HAP-1 (cell line): ENCODE data around the gene SPRYD3.
"Not testable (repeated sequence)": the region's sequence is repeated elsewhere in the genome, so short reads cannot be mapped to it uniquely, and the experiment has no call there.

ENCODE experiments used
- DNase-seq, 2 experiments: peaks; one replicate each; pipeline ENCODE4 v3.0.0-alpha.2; 2016 to 2020; ENCODE audit warnings: low spot score in 2 of 2
- H3K27me3 ChIP-seq: fragments of 250-450 bp; sonication (Bioruptor Pico); 2 replicates; pipeline ENCODE4 v1.5.1; 2020; ENCODE audit warnings: low read depth, mild to moderate bottlenecking, moderate library complexity
- H3K36me3 ChIP-seq: fragments of 250-450 bp; sonication (Bioruptor Pico); replicated peaks from 2 replicates; pipeline ENCODE4 v1.5.1; 2020; ENCODE audit warnings: mild to moderate bottlenecking
- H3K4me1 ChIP-seq: fragments of 250-450 bp; sonication (Bioruptor Pico); 2 replicates; pipeline ENCODE4 v1.5.1; 2020; ENCODE audit warnings: mild to moderate bottlenecking
- H3K4me3 ChIP-seq: fragments of 250-450 bp; sonication (Bioruptor Pico); 2 replicates; pipeline ENCODE4 v1.5.1; 2020; ENCODE audit warnings: mild to moderate bottlenecking, moderate library complexity
- H3K9me3 ChIP-seq: fragments of 250-450 bp; sonication (Bioruptor Pico); 2 replicates; pipeline ENCODE4 v1.5.1; 2020; ENCODE audit warnings: mild to moderate bottlenecking, moderate library complexity
- in situ Hi-C: fragments of 300-500 bp; cut with MboI; formaldehyde crosslinking; loops from 3 replicates; pipeline ENCODE4 v1.14.3; 2020; ENCODE audit warnings: low sequenced_read_pairs, inconsistent platforms, mixed read lengths

Gene SPRYD3

GRCh38 chr12:53112431-53112830, 33.2 kb upstream of the SPRYD3 start:
- H3K9me3 ChIP-seq, DNase-seq, H3K4me1 ChIP-seq, H3K27me3 ChIP-seq, H3K36me3 ChIP-seq, in situ Hi-C loops, H3K4me3 ChIP-seq: not testable (repeated sequence)

DNA sequence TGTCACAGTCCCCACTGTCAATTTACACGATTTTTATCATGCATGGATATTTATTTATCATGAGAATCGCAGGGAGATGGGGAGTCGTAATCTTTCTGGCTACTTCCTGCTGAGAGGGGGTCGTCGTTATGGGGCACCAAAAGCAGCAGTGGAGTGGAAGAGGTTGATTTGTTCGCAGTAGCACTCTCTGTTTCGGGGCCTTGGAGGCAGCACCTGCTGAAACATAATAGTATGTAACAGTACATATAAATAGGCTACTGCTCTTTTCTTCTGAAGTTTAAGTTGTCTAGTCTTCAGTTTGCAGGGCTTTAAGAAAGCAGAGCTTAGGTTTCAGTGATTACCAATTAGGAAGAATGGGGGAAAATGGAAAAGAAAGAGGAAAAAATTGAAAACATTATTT, 27.9 kb upstream of the SPRYD3 start:
- in situ Hi-C loops = no loop called here
- no peaks in the 10 kb centered on the region; the same call in 1 of the 2 replicates for H3K27me3 ChIP-seq
- no peak for DNase-seq

DNA sequence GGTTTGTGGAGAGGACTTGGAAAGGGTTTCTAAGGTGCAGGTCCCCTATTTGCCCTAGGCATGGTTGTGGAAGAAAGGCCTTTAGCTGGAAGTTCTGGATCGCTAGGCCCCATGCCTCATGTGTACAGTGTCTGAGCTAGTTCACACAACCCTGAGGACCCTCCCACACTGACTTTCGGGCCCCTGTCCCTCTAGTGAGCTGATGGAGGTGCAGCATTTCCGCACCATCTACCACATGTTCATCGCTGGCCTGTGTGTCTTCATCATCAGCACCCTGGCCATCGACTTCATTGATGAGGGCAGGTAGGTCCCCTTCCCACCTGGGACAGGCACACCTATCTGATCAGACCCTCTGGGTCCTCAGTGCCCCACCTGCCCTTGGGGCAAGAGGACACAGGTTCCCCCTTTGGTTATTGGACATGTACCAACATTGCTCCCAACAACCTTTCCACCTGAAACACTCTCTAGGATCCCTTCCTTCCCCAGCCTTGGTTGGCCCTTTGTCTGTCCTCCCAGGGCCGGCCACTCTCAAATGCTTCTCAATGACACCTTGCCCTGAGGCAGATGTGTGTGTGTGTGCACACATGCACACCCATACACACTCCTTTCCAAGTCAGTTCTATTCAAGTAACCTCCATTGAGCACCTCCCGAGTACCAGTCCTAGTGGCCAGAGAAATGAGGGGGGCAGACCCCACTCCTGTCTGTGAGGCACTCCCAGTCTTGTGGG, 26.7 kb upstream of the SPRYD3 start:
- H3K27me3 ChIP-seq = no peaks in the 10 kb centered on the region; the same call in 1 of the 2 replicates
- no peaks in the 10 kb centered on the region for H3K4me1 ChIP-seq
- H3K36me3 ChIP-seq = no peaks in the 10 kb centered on the region
- H3K9me3 ChIP-seq = peaks cover 7% of the 10 kb centered on the region
- DNase-seq = no peak
- in situ Hi-C loops = no loop called here
- H3K4me3 ChIP-seq = no peak overlapping the region

More for the DNA sequence above, 27.9 kb upstream of the SPRYD3 start:
- Histone ChIP-seq H3K36me3 (no peaks in the 10 kb centered on the region), H3K4me3 (no peak overlapping the region), H3K4me1 (no peaks in the 10 kb centered on the region), H3K9me3 (peaks cover 7% of the 10 kb centered on the region)

GRCh38 chr12:53105256-53105655, 26.1 kb upstream of the SPRYD3 start:
- H3K36me3 ChIP-seq = no peaks in the 10 kb centered on the region
- peaks cover 5% of the 10 kb centered on the region for H3K9me3 ChIP-seq
- in situ Hi-C loops = no loop called here
- H3K4me1 ChIP-seq = no peaks in the 10 kb centered on the region
- DNase-seq = no peak
- H3K4me3 ChIP-seq = no peak overlapping the region
- no peaks in the 10 kb centered on the region for H3K27me3 ChIP-seq

GRCh38 chr12:53103860-53104305, 24.7 kb upstream of the SPRYD3 start:
- no peaks in the 10 kb centered on the region for H3K4me1 ChIP-seq
- no peak overlapping the region for H3K4me3 ChIP-seq
- in situ Hi-C loops = no loop called here
- H3K27me3 ChIP-seq = no peaks in the 10 kb centered on the region
- no peaks in the 10 kb centered on the region for H3K9me3 ChIP-seq
- no peak for DNase-seq
- no peaks in the 10 kb centered on the region for H3K36me3 ChIP-seq

- in situ Hi-C loops = no loop called here
- Histone ChIP-seq H3K27me3 (no peaks in the 10 kb centered on the region), H3K4me3 (no peak within 1 kb of the TSS), H3K9me3 (no peaks in the 10 kb centered on the region), H3K36me3 (no peaks in the 10 kb centered on the region), H3K4me1 (no peaks in the 10 kb centered on the region; the same call in 1 of the 2 replicates)
- DNase-seq = no peak
These were observed 24.0 kb upstream of the SPRYD3 start, which contains the start of gene SOAT2 for GRCh38 chr12:53102883-53103807. Gene SOAT2 (plus strand): TSS chr12:53103486. CDS start chr12:53103578, 92 bp downstream.

DNA sequence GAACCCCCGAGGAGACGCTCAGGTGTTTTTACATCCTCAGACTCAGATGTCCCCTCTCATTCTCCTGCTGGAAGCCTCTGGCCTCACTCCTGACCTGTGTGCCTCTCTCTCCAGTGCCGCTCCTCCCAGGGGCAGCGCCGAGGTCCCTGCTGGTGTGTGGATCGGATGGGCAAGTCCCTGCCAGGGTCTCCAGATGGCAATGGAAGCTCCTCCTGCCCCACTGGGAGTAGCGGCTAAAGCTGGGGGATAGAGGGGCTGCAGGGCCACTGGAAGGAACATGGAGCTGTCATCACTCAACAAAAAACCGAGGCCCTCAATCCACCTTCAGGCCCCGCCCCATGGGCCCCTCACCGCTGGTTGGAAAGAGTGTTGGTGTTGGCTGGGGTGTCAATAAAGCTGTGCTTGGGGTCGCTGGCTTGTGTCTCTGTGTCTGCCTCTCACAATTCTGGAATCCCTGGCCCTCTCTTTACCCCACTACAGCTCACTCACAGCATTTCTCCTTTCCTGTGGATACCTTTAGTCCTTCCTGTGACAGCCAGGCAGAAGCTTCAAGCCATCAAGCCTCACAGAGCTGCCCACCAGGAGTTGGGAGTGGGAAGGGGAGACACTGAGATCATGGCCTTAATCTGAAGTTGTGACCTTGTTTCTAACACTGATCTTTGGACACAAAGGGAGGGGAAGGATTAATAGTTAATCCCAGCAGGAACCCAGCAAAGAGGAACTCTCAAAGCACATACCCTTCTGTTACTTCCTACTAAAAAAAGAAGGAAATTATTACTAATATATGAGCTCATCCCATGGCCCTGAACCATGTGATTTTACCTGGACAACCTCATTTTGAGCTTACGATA, 23.0 kb upstream of the SPRYD3 start:
- DNase-seq = no peak
- no peaks in the 10 kb centered on the region for H3K36me3 ChIP-seq
- no peak overlapping the region for H3K4me3 ChIP-seq
- H3K4me1 ChIP-seq = peaks cover 2% of the 10 kb centered on the region
- no peaks in the 10 kb centered on the region for H3K27me3 ChIP-seq
- in situ Hi-C loops = no loop called here
- no peaks in the 10 kb centered on the region for H3K9me3 ChIP-seq

DNA sequence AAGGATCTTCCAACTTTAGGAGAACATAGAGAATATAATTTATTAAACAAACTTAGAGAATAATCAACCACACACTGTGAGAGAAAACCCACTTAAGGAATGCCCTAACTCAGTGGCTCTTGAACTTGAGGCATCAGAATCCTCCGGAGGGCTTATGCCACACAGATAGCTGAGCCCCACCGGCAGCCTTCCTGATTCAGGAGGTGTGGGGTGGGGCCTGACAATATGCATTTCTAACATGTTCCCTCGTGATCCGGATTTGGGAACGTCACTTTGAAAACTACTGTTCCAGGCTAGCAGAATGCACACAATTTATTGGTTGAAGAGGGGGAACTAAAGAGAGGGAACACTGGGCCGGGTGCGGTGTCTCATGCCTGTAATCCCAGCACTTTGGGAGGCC, 22.1 kb upstream of the SPRYD3 start:
- Histone ChIP-seq H3K9me3 (no peaks in the 10 kb centered on the region), H3K36me3 (no peaks in the 10 kb centered on the region), H3K27me3 (no peaks in the 10 kb centered on the region), H3K4me1 (peaks cover 6% of the 10 kb centered on the region), H3K4me3 (no peak overlapping the region)
- in situ Hi-C loops = no loop called here
- no peak for DNase-seq

DNA sequence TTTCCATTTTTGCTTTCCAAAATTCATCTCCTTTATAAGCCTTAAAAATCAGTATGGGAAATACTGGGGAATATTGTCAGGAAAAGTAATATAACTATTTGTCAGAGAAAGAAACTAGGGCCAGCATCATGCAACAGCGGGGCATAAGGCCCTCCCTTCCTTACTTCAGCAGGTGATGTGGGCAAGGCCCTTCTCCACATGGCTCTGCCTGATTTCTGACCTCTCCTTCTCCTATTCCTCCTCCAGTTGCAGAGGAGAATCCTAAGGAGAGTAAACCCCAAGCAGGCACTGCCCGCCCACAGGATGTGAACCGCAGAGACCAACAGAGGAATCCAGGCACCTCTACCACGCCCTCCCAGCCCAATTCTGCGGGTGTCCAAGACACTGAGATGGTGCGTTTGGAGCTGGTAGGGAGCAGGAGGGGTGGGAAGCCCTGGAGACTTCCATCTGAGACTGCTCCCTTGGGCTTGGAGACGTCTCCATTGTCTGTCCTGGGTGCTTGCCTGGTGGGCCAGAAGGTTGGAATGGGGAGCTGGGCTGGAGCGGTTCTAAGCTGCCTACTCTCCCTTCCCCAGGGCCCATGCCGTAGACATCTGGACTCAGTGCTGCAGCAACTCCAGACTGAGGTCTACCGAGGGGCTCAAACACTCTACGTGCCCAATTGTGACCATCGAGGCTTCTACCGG, 21.4 kb upstream of the SPRYD3 start:
- Histone ChIP-seq H3K27me3 (no peaks in the 10 kb centered on the region), H3K36me3 (no peaks in the 10 kb centered on the region), H3K9me3 (no peaks in the 10 kb centered on the region), H3K4me1 (peaks cover 6% of the 10 kb centered on the region), H3K4me3 (no peak overlapping the region)
- no peak for DNase-seq
- in situ Hi-C loops = no loop called here

GRCh38 chr12:53099071-53099882, 20.1 kb upstream of the SPRYD3 start:
- DNase-seq = peak; percentile 82 to 94
- Histone ChIP-seq H3K9me3 (no peaks in the 10 kb centered on the region), H3K4me3 (no peak overlapping the region), H3K27me3 (no peaks in the 10 kb centered on the region), H3K4me1 (peaks cover 6% of the 10 kb centered on the region), H3K36me3 (no peaks in the 10 kb centered on the region)
- in situ Hi-C loops = no loop called here

GRCh38 chr12:53098354-53098981, 19.3 kb upstream of the SPRYD3 start:
- in situ Hi-C loops = no loop called here
- DNase-seq = no peak
- Histone ChIP-seq H3K27me3 (no peaks in the 10 kb centered on the region), H3K36me3 (no peaks in the 10 kb centered on the region), H3K4me3 (peak overlapping the region; percentile 45), H3K4me1 (peaks cover 6% of the 10 kb centered on the region), H3K9me3 (no peaks in the 10 kb centered on the region)
